Left colon (tissue), 2 donors: ENCODE results near the gene SLC26A9. TPM values are rescaled to one million over a fixed set of nuclear protein-coding genes. Genes with fewer than 3 reads are reported as not detected.

Source experiments
- ATAC-seq: fragments of 200-7000 bp; cut with Tn5 transposase; one replicate; pipeline ENCODE4 v1.9.1; 2020; ENCODE audit warnings: mild to moderate bottlenecking, moderate library complexity
- DNase-seq, 2 donors: peaks; one replicate each; pipeline ENCODE4 v3.0.0-alpha.2; 2020
- intact Hi-C, 2 donors: fragments of 100-400 bp; cut with DNase I in 1 of 2; cut with micrococcal nuclease in 1 of 2; formaldehyde crosslinking; loops; one replicate each; pipeline versions ENCODE4 v1.11.2 to v1.14.0; 2022; cut with DNase I, micrococcal nuclease
- total RNA-seq, 2 donors: library from RNA; stranded (reverse); fragmentation: NEBNext Ultra II Directional; extraction: Animal tissue kit (Norgen Biotek cat#: 25700); gene quantifications; one replicate each; pipeline ENCODE4 v1.2.1, GENCODE V29; 2021
- donor health status: DM: no; HTN: no; CAD: no.
- donor health status: DM: yes; HTN: yes; CAD: no.

The SLC26A9 gene
- total RNA-seq, 2 donors from 2014 or later = not detected

- DNase-seq (no peak), ATAC-seq (no peak)
- intact Hi-C loops = no loop called here
These were observed 11.7 kb upstream of the SLC26A9 start for GRCh38 chr1:205954819-205955404.

GRCh38 chr1:205951746-205952145 lies 8.5 kb upstream of the SLC26A9 start:
- no peak for ATAC-seq
- intact Hi-C loops = no loop called here

GRCh38 chr1:205950826-205951549 lies 7.7 kb upstream of the SLC26A9 start:
- intact Hi-C loops = no loop called here
- DNase-seq (no peak), ATAC-seq (no peak)

More at GRCh38 chr1:205951746-205952145, 8.5 kb upstream of the SLC26A9 start:
- DNase-seq = no peak

GRCh38 chr1:205950280-205950679 lies 7.0 kb upstream of the SLC26A9 start:
- DNase-seq (peak in 1 of 2 donors; percentile 26), ATAC-seq (no peak)
- intact Hi-C loops = no loop called here

GRCh38 chr1:205949753-205950152 lies 6.5 kb upstream of the SLC26A9 start:
- DNase-seq (no peak), ATAC-seq (no peak)
- intact Hi-C loops = no loop called here

- ATAC-seq (no peak), DNase-seq (no peak)
- intact Hi-C loops = no loop called here
These were observed 5.6 kb upstream of the SLC26A9 start for GRCh38 chr1:205948886-205949285.

- no peak for ATAC-seq
- no peak for DNase-seq
- intact Hi-C loops = no loop called here
These were observed 4.8 kb upstream of the SLC26A9 start for GRCh38 chr1:205948039-205948438.

- ATAC-seq (no peak), DNase-seq (no peak)
- intact Hi-C loops = no loop called here
These were observed 3.8 kb upstream of the SLC26A9 start for GRCh38 chr1:205947024-205947423.

GRCh38 chr1:205945069-205945468 lies 1.8 kb upstream of the SLC26A9 start:
- no peak for DNase-seq
- intact Hi-C loops = no loop called here
- no peak for ATAC-seq

GRCh38 chr1:205944525-205944924 lies 1.3 kb upstream of the SLC26A9 start:
- ATAC-seq (no peak), DNase-seq (no peak)
- intact Hi-C loops = no loop called here

GRCh38 chr1:205942631-205943159 lies 561 bp downstream of the SLC26A9 start:
- intact Hi-C loops = no loop called here
- ATAC-seq = no peak
- no peak for DNase-seq

- intact Hi-C loops = no loop called here
- no peak for DNase-seq
These were observed 2.5 kb downstream of the SLC26A9 start for GRCh38 chr1:205940710-205941109.

GRCh38 chr1:205939690-205940330 lies 3.4 kb downstream of the SLC26A9 start:
- intact Hi-C loops = no loop called here
- no peak for DNase-seq
- no peak for ATAC-seq

More at GRCh38 chr1:205940710-205941109, 2.5 kb downstream of the SLC26A9 start:
- ATAC-seq = no peak

- no peak for ATAC-seq
- DNase-seq = no peak
- intact Hi-C loops = no loop called here
These were observed 4.6 kb downstream of the SLC26A9 start for GRCh38 chr1:205938682-205939081.

GRCh38 chr1:205936846-205937586 lies 6.2 kb downstream of the SLC26A9 start:
- intact Hi-C loops = no loop called here
- DNase-seq (no peak), ATAC-seq (no peak)

GRCh38 chr1:205936311-205936710 lies 6.9 kb downstream of the SLC26A9 start:
- intact Hi-C loops = no loop called here
- no peak for ATAC-seq
- DNase-seq = no peak

GRCh38 chr1:205935869-205936268 lies 7.4 kb downstream of the SLC26A9 start:
- DNase-seq = no peak
- intact Hi-C loops = no loop called here
- no peak for ATAC-seq

GRCh38 chr1:205934788-205935187 lies 8.5 kb downstream of the SLC26A9 start:
- intact Hi-C loops = no loop called here
- no peak for DNase-seq
- no peak for ATAC-seq
